DOHH2 (cell line): ENCODE measurements around the gene TCEA2.

Experiments used
- H3F3A ChIP-seq: fragments of 200-600 bp; sonication (generic), shearing (Covaris generic); 2 replicates; pipeline ENCODE4 v1.6.0; 2016; ENCODE audit warnings: antibody characterized with exemption, mild to moderate bottlenecking; ENCODE audit not compliant: control insufficient read depth, insufficient read depth
- H3K27ac ChIP-seq: fragments of 200-600 bp; sonication (generic); 2 replicates; pipeline ENCODE4 v1.5.1; 2014; ENCODE audit warnings: low read depth, mild to moderate bottlenecking, low read length, moderate library complexity
- H3K27me3 ChIP-seq: fragments of 200-600 bp; sonication (generic); 2 replicates; pipeline ENCODE4 v1.6.1; 2014; ENCODE audit warnings: mild to moderate bottlenecking, low read length, mixed read lengths; ENCODE audit not compliant: control insufficient read depth
- H3K36me3 ChIP-seq: fragments of 200-600 bp; sonication (generic); 2 replicates; pipeline ENCODE4 v1.6.1; 2014; ENCODE audit warnings: mild to moderate bottlenecking, low read length, moderate library complexity, mixed read lengths; ENCODE audit not compliant: control insufficient read depth
- H3K4me1 ChIP-seq: fragments of 200-600 bp; sonication (generic); 2 replicates; pipeline ENCODE4 v1.6.1; 2014; ENCODE audit warnings: mild to moderate bottlenecking, low read length, mixed read lengths; ENCODE audit not compliant: control insufficient read depth
- H3K4me2 ChIP-seq: fragments of 200-600 bp; sonication (generic); 2 replicates; pipeline ENCODE4 v1.6.0; 2014; ENCODE audit warnings: mild to moderate bottlenecking, low read length, moderate library complexity
- H3K4me3 ChIP-seq: fragments of 200-600 bp; sonication (generic); 2 replicates; pipeline ENCODE4 v1.5.1; 2014; ENCODE audit warnings: mild to moderate bottlenecking, low read length, mixed read lengths
- H3K79me2 ChIP-seq: fragments of 200-600 bp; sonication (generic); 2 replicates; pipeline ENCODE4 v1.6.1; 2014; ENCODE audit warnings: mild to moderate bottlenecking, low read length, mixed read lengths; ENCODE audit not compliant: control insufficient read depth
- H3K9me2 ChIP-seq: fragments of 200-600 bp; sonication (generic); replicated peaks from 2 replicates; pipeline ENCODE4 v1.6.1; 2014; ENCODE audit warnings: mild to moderate bottlenecking, low read length, mixed read lengths; ENCODE audit not compliant: control insufficient read depth
- H3K9me3 ChIP-seq: fragments of 200-600 bp; sonication (generic); 2 replicates; pipeline ENCODE4 v1.6.1; 2014; ENCODE audit warnings: antibody characterized with exemption, low read length, mixed read lengths; ENCODE audit not compliant: control insufficient read depth, insufficient read depth
- H4K20me1 ChIP-seq: fragments of 200-600 bp; sonication (generic); 2 replicates; pipeline ENCODE4 v1.6.0; 2014; ENCODE audit warnings: low read depth, mild to moderate bottlenecking, antibody characterized with exemption, low read length, moderate library complexity; ENCODE audit not compliant: control insufficient read depth, insufficient read depth
- EZH2phosphoT487 ChIP-seq: fragments of 200-600 bp; sonication (generic); IDR thresholded peaks from 2 replicates; pipeline ENCODE4 v1.6.1; 2017; ENCODE audit warnings: borderline replicate concordance, mild to moderate bottlenecking, antibody characterized with exemption, low read length, moderate library complexity, mixed read lengths
- TF ChIP-seq, protein P1 (sequence below): fragments of 200-600 bp; sonication (generic); IDR thresholded peaks from one replicate; pipeline ENCODE4 v1.5.1; 2014; ENCODE audit warnings: antibody characterized with exemption, mild to moderate bottlenecking, low read depth, low read length; ENCODE audit not compliant: poor library complexity, severe bottlenecking

Gene TCEA2

DNA sequence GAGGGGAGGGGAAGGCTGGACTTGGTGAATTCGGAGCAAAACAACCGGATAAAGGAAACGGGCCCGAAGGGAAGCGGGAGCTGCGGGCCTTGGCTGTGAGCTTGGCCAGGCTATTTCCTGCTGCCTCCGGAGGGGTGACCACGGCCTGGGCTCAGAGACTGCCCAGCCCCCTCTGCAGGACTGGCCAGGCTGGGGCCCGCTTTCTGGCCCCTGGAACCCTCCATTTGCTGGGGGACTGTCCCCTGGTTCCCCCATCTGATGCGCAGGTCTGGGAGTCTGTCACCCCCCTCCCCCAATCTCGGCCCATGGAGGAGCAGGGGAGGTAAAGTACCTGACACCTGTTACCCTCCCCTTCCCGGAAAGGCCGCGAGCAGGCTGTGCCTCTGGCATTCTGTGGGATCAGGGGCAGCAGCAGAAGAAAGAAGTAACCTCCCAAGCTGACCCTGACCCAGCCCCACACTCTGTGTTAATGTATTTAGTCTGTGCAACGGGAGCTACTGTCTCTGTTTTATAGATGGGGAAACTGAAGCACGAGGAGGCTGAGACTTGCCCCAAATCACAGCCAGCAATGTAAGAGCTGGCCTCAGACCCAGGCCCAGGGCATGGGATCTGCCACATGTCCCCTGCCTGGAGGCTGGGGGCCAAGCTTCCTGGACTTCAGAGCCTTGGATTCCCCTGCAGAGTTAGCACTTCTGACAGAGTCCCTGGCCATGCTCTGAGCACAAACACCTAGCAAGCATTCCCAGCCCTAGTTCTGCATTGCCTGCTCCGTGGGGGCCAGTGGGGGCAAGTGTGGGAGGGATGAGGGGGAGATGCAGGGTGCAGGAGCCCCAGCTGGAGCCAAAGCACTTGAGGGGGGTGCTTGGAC, 23.5 kb upstream of the TCEA2 start:
- no peaks in the 10 kb centered on the region for H3K9me3 ChIP-seq
- no peak for TF ChIP-seq EZH2phosphoT487
- TF ChIP-seq, protein P1, sequence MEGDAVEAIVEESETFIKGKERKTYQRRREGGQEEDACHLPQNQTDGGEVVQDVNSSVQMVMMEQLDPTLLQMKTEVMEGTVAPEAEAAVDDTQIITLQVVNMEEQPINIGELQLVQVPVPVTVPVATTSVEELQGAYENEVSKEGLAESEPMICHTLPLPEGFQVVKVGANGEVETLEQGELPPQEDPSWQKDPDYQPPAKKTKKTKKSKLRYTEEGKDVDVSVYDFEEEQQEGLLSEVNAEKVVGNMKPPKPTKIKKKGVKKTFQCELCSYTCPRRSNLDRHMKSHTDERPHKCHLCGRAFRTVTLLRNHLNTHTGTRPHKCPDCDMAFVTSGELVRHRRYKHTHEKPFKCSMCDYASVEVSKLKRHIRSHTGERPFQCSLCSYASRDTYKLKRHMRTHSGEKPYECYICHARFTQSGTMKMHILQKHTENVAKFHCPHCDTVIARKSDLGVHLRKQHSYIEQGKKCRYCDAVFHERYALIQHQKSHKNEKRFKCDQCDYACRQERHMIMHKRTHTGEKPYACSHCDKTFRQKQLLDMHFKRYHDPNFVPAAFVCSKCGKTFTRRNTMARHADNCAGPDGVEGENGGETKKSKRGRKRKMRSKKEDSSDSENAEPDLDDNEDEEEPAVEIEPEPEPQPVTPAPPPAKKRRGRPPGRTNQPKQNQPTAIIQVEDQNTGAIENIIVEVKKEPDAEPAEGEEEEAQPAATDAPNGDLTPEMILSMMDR = no peak
- H3K9me2 ChIP-seq = no peaks in the 10 kb centered on the region
- H3K27me3 ChIP-seq = no peaks in the 10 kb centered on the region
- H3F3A ChIP-seq = peaks cover 26% of the 10 kb centered on the region
- peak overlapping the region; percentile 84 for H3K4me2 ChIP-seq
- peaks cover 76% of the 10 kb centered on the region for H3K4me1 ChIP-seq
- H3K27ac ChIP-seq = peak overlapping the region; percentile 70
- H3K79me2 ChIP-seq = no peaks in the 10 kb centered on the region
- no peaks in the 10 kb centered on the region for H4K20me1 ChIP-seq
- H3K4me3 ChIP-seq = peak overlapping the region; percentile 74
- peaks cover 13% of the 10 kb centered on the region for H3K36me3 ChIP-seq

GRCh38 chr20:64040231-64041039, 22.6 kb upstream of the TCEA2 start:
- Histone ChIP-seq H3K36me3 (peaks cover 5% of the 10 kb centered on the region; the same call in 1 of the 2 replicates), H3K4me2 (peak overlapping the region; percentile 85; the same call in 1 of the 2 replicates), H3K79me2 (no peaks in the 10 kb centered on the region), H3K4me3 (no peak overlapping the region), H3F3A (peaks cover 19% of the 10 kb centered on the region), H3K4me1 (peaks cover 71% of the 10 kb centered on the region), H3K27ac (no peak overlapping the region), H3K9me2 (no peaks in the 10 kb centered on the region), H3K9me3 (no peaks in the 10 kb centered on the region), H4K20me1 (no peaks in the 10 kb centered on the region), H3K27me3 (no peaks in the 10 kb centered on the region)
- no peak for TF ChIP-seq EZH2phosphoT487
- TF ChIP-seq, protein P1 = no peak

DNA sequence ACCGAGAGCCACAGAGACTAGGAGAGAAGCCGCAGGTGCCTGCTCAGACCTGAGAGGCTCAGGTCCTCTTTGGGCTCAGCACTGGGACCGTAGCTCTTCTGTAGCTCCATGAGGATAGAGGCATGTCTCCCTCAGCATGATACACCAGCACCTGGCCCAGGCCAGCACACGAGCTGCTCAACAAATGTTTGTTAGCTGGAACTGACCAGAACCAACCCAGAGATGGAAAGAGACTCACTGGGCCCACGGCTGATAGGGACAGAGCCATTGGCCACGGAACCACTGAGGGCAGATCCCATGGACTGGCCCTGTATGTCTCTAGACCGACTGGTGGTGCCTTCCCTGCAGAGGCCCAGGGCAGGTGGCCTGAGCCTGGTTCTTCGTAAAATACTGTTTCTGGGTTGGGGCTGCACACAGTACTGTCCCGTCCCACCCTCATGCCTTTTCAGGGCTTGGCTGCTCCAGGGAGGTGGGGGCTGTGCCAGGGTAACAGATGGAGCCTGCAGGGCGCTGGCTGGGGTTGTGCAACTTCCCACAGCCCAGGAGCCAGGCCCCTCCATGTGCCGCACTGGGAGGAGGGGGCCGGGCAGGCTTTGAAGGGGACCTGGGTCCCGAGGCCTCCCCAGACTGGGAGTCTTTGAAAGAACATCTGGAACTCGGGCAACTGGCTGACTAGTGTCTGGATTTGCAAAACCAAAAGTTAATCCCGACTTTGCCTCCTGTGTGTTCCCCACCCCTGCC, 21.8 kb upstream of the TCEA2 start:
- Histone ChIP-seq H3K4me1 (peaks cover 63% of the 10 kb centered on the region), H3K27me3 (no peaks in the 10 kb centered on the region), H3K9me2 (no peaks in the 10 kb centered on the region), H3K27ac (peak overlapping the region; percentile 37), H3F3A (peaks cover 19% of the 10 kb centered on the region), H3K4me3 (peak overlapping the region; percentile 74), H3K79me2 (no peaks in the 10 kb centered on the region), H4K20me1 (no peaks in the 10 kb centered on the region), H3K36me3 (no peaks in the 10 kb centered on the region), H3K9me3 (no peaks in the 10 kb centered on the region), H3K4me2 (peak overlapping the region; percentile 85)
- TF ChIP-seq, protein P1 = no peak
